ENCODE results near the gene PPP6R3.
"Not testable (repeated sequence)": the region's sequence is repeated elsewhere in the genome, so short reads cannot be mapped to it uniquely, and the experiment has no call there.

DNA sequence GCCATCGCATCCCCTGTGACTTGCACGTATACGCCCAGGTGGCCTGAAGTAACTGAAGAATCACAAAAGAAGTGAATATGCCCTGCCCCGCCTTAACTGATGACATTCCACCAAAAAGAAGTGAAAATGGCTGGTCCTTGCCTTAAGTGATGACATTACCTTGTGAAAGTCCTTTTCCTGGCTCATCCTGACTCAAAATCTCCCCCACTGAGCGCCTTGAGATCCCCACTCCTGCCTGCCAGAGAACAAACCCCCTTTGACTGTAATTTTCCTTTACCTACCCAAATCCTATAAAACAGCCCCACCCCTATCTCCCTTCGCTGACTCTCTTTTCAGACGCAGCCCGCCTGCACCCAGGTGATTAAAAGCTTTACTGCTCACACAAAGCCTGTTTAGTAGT is 171.8 kb downstream of the PPP6R3 start:
- TF ChIP-seq, protein P1, sequence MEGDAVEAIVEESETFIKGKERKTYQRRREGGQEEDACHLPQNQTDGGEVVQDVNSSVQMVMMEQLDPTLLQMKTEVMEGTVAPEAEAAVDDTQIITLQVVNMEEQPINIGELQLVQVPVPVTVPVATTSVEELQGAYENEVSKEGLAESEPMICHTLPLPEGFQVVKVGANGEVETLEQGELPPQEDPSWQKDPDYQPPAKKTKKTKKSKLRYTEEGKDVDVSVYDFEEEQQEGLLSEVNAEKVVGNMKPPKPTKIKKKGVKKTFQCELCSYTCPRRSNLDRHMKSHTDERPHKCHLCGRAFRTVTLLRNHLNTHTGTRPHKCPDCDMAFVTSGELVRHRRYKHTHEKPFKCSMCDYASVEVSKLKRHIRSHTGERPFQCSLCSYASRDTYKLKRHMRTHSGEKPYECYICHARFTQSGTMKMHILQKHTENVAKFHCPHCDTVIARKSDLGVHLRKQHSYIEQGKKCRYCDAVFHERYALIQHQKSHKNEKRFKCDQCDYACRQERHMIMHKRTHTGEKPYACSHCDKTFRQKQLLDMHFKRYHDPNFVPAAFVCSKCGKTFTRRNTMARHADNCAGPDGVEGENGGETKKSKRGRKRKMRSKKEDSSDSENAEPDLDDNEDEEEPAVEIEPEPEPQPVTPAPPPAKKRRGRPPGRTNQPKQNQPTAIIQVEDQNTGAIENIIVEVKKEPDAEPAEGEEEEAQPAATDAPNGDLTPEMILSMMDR (IDR thresholded peaks at IDR 0.05; ENCODE audit: poor library complexity) = not testable (repeated sequence)
- not testable (repeated sequence) for TF ChIP-seq EZH2 (IDR thresholded peaks at IDR 0.05; ENCODE audit: borderline replicate concordance); EZH2phosphoT487 (IDR thresholded peaks at IDR 0.05; ENCODE audit: low read depth, severe bottlenecking, unreplicated experiment)
